CD4-positive, alpha-beta T cell treated with Interferon alpha-2 for 1 hour (primary cell): ENCODE measurements around the gene RRAD.

ENCODE experiments used
- DNase-seq, 2 donors: peaks; one replicate each; pipeline ENCODE4 v3.0.0-alpha.2; 2020 to 2022

RRAD gene

GRCh38 chr16:66933776-66934137, 8.4 kb upstream of the RRAD start:
- no peak for DNase-seq

DNA sequence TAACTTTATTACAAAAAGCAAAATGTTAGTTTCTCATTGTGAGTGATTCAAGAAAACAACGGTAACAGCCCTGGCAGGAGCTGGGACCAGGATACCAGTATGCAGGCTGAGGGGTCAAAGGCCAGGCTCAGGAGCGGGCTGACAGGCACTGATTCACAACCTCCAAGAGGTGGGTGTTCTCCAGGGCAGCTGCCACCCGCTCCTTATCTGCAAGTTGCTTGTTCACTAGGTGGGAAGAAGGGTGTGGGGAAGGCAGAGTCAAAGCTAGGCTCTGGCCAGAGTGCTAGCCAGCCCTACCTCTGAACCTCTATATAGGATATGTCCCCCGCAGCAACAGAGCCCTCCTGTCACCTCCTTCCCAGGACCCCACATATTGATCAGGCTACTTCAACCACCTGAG, 6.7 kb upstream of the RRAD start:
- no peak for DNase-seq

- DNase-seq: no peak
Observed at GRCh38 chr16:66931665-66932064, 6.3 kb upstream of the RRAD start.

GRCh38 chr16:66930189-66930588, 4.9 kb upstream of the RRAD start:
- no peak for DNase-seq

- peak in 1 of 2 donors; percentile 31 for DNase-seq
Observed at GRCh38 chr16:66928702-66929388, 3.5 kb upstream of the RRAD start.

GRCh38 chr16:66927918-66928649, 2.7 kb upstream of the RRAD start:
- DNase-seq: no peak

DNA sequence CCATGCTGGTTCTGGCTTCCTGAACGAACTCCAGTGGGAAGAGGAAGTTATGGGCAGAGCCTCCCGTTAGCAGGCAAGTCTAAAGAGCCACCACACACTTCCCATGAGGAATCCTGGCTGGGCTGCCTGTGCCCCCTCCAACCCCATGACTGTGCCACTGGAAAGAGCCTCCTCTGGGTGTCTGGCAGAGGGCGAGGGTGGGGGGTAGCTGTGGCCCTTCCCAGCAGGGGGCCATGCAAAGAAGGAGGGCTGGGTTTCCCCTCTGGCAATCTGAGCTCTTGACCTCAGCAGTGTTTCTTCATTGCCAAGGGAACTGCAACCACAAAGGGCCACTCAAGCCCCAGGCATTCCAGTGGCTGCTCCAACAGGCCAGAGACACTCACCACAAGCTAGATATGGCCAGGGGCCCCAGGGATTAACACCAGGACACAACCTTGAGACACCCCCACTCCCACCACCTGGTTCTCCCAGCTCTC, 1.7 kb upstream of the RRAD start:
- no peak for DNase-seq

- no peak for DNase-seq
Observed at GRCh38 chr16:66926171-66926947, 1.0 kb upstream of the RRAD start.

DNA sequence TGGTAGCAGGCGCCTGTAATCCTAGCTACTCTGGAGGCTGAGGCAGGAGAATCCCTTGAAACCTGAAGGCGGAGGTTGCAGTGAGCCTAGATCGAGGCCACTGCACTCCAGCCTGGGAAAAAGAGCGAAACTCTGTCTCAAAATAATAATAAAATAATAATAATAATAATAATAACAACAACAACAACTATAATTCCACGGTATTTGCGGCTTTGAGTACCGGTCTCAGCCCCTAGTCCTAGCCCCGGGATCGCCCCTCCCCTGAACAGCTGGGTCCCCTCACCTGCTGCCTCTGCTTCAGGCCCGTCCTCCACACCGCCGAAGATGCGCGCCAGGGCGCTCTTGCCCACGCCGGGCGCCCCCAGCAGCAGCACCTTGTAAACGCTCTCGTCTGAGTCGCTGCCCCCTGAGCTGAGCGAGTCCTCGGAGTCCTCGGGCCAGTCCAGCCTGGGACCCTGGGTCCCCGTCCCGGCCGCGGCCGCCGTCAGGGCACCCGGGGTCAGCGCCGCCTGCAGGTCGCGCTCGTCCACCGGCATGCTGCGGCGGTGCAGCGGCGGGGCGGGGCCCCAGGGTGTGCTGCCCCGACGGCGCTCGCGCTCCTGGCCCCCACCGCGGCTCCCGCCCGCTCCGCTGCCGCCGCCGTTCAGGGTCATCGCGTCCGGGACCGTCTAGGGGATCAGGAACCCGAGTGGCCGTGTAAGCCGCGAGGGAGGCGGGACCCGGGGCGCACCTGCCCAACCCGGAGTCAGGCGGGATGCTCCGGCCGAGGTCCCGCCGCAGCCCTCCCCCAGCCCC, 611 bp downstream of the RRAD start:
- DNase-seq: peak; percentile 17 to 42

DNA sequence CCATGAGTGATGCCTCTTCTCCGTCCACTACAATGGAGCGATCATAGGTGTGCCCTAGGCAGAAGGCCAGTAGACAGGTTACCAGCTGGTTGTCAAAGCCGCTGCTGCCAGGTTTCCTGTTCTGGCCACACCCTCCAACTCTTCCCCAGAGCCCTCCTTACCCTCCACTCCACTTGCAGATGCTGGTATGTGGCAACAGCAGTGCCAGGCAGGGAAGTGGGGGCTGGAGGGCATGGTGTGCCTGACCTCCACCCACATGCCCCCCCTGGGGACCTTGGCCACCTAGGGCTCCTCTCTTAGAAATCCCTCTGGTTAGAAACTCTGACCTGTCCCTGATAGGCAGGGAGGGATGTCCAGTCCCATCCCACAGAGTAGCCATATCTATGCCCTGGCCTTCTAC, 1.5 kb downstream of the RRAD start:
- no peak for DNase-seq

GRCh38 chr16:66923247-66923731, 2.0 kb downstream of the RRAD start:
- DNase-seq: no peak

GRCh38 chr16:66921729-66922450, 3.4 kb downstream of the RRAD start:
- DNase-seq: no peak

- no peak for DNase-seq
Observed at GRCh38 chr16:66920924-66921680, 4.2 kb downstream of the RRAD start.

DNA sequence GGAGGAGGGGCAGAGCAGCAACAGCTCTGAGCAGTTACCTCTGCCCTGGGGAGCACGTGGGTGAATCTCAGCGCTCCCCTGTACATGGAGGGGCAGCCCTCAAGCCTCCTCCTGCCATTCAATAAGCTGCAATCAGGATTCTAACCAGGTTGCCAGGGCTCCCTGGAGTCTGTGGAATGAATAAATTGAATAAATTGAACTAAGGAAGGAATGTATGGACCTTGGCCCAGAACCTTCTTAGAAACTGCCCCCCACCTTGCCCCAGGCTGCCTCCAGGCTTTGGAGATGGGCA, 5.1 kb downstream of the RRAD start:
- no peak for DNase-seq

DNA sequence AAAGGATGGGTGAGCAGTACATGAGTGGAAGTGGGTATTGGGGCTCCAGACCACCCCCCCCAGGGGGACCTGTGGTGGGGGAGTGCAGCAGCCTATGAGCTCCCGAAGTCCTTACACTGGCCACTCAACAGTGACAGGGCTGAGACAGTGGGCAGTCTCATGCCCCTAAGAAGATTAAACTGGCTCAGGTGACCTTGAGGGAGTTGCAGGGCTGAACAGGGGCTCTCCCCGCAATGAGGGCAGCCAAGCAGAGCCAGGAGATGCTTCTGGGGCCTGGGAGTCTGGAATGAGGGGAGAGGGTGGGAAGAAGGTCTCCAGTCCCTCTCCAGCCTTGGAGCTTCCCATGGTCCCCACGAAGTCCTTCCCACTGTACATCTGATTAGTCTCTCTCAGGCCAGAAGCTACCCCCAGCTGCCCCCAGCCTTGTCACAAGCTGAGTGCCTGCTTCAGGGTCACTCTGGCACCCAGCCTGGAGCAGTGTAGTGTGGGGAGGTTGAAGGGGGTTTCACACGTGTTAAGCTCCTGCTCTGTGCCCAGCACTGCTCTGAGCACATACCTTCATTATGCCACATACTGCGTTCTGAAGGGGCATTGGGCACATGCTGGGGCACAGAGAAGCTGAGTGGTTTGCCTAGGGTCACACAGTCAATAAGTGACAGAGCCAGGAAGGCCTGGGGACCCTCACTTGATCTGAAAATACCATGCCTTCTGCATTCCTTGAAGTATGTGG, 5.6 kb downstream of the RRAD start:
- DNase-seq: no peak

DNA sequence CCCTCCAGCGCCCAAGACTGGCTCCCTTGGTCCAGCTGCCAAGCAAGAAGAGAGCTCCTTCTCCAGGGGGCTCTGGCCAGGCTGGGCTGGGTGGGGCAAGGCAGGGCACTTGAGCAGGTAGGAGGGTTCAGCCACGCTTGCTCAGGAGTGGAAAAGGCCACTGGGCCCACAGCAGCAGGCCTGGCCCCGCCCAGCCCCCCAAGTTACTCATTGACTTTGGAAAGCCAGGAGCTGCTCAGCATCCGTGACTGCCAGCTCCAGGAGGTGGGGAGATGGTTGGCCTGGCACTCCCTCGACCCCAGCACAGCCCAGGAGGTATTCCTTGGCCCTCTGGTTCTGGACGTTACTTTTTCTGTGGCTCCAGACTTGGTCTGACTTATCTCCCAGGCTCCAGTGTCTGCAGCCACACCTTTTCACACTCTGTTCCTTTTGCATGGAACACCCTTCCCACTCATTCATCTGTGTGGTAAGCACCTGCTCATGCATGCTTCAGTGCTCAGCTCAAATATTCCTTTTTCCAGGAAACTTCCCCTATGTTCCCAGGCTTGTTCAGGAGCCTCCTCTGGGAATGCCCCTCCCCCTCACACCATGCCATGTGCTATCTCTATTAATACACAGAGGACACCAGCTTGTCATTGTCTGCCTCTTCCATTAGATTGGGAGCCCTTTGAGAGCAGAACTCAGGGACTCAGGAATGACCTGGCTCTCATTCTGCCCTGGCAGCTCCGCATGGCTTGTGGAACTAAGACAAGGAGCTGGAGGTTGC, 6.3 kb downstream of the RRAD start, which contains the start of gene CDH16:
TSS of gene CDH16 (minus strand) at position 83 of the 766 bp plus-strand sequence. CDS start 820 bp downstream, outside the sequence.
- no peak for DNase-seq

DNA sequence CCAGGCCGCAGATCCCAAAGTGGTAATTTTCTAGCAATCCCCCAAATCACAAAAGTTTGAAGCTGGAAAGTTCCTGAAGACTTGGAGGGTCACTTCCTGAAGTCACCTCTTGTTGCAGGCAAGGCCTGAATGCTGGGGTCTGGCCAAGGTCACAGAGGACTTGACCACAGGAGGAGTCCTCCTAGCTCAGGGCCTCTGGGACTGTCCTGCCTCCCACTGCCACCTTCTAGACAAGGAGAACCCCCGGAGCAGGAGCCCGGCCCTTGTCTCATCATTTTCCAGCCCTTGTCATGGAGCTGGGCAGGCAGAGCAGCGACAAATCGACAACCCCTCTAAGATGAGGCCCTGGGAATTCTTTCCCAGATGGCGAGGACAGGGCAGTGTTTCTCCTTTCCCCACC, 7.0 kb downstream of the RRAD start:
- DNase-seq: no peak

DNA sequence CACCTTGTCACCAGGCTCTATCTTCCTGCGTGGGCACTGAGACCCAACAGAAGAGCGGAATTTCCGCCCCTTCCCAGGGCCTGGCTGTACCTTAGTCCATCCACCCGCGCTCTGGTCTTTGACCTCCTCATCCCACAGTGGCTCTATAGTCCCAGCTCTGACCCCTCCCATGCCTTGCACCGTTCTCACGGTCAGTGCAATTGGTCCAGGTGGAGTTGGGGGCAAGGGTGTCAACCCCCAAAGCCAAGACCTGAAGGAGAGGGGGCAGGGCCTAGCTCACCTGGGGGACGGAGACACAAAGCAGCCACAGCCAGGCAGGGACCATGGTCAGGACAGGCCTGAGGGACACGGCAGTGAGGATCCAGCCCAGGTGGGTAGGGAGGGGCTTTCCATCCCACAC, 7.6 kb downstream of the RRAD start:
- no peak for DNase-seq

DNA sequence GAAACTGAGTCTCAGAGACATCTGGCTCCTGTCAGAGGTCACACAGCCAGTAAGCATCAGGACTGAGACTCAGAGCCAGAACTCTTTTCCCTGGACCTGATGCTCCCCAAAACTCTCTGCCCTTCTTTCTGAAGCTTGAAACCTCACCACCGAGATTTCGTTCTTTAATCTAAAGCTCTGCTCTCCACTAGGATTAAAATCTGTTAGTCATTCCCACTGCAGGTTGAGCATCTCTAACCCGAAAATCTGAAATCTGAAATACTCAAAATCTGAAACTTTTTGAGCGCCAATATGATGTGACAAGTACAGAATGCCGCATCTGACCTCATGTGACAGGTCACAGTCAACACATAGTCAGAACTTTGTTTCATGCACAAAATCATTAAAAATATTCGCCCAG, 8.8 kb downstream of the RRAD start:
- no peak for DNase-seq

DNA sequence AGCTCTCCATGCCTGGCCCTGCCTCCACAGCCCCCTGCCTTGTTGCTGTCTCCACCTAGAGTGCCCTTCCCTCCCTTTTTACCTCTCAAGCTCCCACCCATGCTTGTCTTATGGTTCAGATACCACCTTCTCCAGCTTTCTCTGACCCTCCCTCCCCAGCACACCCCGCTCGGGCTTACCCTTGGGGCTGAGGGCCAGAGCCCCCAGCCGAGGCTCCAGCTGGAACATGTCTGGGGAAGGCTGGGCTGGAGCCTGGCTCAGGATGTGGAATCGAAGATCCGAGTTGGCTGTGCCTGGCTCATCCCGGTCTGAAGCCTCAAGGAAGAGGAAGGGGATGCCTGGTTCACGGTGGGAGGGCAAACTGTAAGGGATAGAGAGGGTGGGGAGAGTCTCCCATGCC, 10.3 kb downstream of the RRAD start:
- DNase-seq: no peak
